CD1c-positive myeloid dendritic cell (primary cell): ENCODE data around the gene TEX261.

Experiments used
- DNase-seq: peaks from one replicate; pipeline ENCODE4 v3.0.0-alpha.2; 2016; ENCODE audit errors: extremely low spot score

Gene TEX261

DNA sequence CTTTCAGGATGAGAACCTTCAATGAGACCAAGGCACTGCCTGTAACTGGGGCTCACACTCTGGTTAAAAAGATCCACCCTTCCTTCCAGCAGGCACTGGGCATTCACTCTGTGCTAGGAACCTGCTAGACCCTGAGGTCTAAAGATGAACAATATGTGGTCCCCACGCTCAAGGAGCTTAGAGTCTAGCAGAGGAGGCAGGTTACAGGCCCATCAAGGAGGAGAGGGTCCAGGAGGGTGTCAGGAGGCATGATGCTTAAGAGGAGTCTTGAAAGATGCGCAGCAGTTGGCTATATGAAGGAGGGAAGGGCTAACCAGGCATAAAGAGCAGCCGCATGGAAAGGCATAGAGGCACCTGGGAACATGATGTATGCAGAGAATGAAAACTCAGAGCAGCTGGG is 11.7 kb downstream of the TEX261 start:
- no peak for DNase-seq

DNA sequence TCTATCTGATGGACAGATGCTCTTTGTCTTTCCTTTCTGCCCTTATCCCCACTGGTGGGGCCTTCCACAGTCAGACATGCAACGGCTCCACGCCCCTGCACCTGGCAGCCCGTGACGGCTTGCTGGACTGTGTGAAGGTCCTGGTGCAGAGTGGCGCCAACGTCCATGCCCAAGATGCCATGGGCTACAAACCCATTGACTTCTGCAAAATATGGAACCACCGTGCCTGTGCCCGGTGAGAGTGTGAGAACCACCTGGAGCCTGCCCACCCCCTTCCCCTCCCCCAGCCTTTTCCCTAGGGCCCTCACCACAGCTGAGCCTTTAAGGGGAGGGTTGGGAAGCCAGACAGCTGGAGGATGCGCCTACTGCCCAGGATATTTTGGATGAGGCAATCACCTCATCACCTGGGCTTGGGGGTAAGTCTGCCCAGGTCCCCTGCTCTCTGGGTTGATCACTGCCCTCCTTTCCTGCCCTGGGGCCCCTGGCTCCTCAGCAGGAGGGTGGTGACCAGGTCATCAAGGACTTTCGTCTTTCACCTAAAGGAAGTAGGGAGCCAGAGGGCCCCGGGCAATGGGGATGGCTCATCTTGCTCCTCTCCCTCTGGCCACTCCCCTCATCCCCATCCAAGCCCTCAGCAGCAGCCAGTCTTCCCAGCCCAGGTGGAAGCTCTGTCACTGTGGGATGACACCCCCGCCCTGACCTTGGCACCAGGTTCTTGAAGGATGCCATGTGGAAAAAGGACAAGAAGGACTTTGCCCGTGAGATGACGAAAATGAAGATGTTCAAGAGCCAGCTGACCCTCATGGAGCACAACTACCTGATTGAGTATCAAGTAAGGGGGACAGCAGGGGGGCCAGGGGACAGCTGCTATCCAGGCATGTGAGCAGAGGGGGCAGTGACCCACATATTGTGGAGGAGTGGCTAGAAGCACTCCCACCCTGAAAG is 12.5 kb downstream of the TEX261 start:
- no peak for DNase-seq

DNA sequence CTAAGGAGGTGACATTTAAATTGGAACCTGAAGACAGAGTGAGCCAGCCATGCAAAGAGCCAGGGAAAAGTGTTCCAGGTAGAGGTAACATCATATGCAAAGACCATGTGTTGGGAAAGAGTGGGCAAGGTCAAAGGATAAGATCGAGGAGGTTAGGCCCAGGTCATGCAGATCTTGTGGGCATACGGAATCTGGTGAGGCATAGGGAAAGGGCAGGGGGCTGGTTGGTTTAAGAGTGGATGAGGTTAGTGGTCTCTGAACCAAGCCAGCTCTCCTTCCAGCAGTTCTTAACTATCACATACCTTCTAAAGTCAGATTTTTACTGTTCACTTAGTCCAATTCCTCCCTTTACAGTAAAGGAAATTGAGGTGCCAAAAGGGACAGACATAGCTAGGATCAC is 13.3 kb downstream of the TEX261 start:
- no peak for DNase-seq

- DNase-seq: no peak
These were observed 15.0 kb downstream of the TEX261 start for GRCh38 chr2:70979626-70980025.

- DNase-seq: no peak
These were observed 15.5 kb downstream of the TEX261 start for GRCh38 chr2:70979180-70979488.

GRCh38 chr2:70978341-70979179 is 16.1 kb downstream of the TEX261 start, which contains the start of gene ANKRD53:
TSS of gene ANKRD53 (plus strand) at chr2:70978630. CDS start at chr2:70978646, 16 bp downstream.
- peak; percentile 45 for DNase-seq

DNA sequence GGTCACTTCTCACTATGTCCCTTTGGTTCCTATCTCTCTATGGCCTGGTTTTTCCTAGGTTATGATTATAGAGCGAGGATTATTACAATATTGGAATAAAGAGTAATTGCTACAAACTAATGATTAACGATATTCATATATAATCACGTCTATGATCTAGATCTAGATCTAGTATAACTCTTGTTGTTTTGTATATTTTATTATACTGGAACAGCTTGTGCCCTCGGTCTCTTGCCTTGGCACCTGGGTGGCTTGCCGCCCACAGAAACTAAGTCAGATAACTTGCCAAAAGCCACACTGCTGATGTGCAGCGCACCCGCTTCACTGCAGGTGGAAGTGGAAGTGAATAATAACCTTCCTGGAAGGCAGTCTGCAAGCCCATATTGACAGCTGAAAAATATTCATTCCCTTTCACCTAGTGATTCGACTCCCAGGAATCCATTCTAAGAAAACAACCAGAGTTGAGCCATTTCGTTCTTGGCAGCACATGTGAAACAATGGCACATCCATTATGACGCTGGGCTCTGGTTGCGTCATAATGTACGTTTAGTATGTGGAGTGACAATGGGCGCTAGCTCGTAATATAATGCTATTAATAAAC is 17.0 kb downstream of the TEX261 start:
- peak; percentile 51 for DNase-seq

GRCh38 chr2:70975237-70975636 is 19.4 kb downstream of the TEX261 start:
- no peak for DNase-seq

- DNase-seq: no peak
These were observed 20.1 kb downstream of the TEX261 start for GRCh38 chr2:70974592-70974991.

- no peak for DNase-seq
These were observed 27.5 kb downstream of the TEX261 start for GRCh38 chr2:70967189-70967588.

DNA sequence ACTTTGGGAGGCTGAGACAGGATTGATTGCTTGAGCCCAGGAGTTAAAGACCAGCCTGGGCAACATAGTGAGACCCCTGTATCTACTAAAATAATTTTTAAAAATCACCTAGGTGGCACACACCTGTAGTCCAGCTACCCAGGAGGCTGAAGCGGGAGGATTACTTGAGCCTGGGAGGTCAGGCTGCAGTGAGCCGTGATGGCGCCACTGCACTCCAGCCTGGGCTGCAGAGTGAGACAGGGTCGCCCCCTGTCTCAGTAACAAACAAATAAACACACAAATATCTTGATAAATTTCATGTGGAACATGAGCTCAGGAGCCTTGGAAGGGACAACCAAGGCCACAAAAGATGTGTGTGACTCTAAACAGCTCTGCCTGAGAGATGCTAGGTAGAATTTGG is 28.0 kb downstream of the TEX261 start:
- no peak for DNase-seq

DNA sequence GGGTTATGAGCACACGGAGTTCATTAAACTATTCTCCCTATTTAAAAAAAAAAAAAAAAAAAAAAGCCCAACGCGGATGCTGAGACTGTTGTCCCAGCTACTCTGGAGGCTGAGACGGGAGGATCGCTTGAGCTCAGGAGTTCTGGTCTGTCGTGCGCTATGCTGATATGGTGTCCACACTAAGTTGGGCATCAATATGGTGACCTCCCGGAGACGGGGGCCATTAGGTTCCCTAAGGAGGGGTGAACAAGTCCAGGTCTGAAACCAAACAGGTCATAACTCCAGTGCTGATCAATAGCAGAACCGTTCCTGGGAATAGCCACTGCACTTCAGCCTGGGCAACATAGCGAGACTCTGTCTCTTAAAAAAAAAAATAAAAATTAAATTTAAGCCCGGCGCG is 29.2 kb downstream of the TEX261 start:
- no peak for DNase-seq

DNA sequence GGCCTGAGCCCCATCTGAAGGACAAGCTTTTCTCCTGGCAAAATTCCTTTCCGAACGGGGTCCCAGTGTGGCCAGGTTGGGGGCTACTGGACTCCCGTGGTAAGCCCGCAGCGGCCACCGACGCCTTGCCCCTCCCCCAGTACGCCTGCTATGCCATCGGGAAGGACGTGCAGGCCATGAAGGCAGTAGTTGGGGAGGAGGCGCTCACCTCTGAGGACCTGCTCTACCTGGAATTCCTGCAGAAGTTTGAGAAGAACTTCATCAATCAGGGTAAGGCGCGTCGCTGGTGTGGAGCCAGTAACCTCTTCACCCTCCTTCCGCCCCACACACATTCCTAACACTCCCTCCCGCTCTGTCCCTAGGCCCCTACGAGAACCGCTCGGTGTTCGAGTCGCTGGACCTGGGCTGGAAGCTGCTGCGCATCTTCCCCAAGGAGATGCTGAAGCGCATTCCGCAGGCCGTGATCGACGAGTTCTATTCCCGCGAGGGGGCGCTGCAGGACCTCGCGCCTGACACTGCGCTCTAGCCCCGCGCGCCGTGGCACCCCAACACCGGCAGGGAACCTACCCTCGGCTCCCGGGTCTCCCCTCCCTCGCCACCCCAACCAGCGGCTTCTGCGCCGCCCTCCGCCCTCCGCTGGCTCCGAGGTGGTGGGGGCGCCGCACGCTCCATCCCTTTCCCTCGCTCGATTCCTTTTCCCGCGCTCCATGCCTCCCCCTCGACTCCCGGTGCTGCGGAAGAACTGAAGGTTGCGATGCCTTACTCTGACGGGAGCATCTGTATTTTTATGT is 29.9 kb downstream of the TEX261 start:
- DNase-seq: peak; percentile 87

GRCh38 chr2:70964133-70964532 is 30.5 kb downstream of the TEX261 start:
- DNase-seq: no peak

DNA sequence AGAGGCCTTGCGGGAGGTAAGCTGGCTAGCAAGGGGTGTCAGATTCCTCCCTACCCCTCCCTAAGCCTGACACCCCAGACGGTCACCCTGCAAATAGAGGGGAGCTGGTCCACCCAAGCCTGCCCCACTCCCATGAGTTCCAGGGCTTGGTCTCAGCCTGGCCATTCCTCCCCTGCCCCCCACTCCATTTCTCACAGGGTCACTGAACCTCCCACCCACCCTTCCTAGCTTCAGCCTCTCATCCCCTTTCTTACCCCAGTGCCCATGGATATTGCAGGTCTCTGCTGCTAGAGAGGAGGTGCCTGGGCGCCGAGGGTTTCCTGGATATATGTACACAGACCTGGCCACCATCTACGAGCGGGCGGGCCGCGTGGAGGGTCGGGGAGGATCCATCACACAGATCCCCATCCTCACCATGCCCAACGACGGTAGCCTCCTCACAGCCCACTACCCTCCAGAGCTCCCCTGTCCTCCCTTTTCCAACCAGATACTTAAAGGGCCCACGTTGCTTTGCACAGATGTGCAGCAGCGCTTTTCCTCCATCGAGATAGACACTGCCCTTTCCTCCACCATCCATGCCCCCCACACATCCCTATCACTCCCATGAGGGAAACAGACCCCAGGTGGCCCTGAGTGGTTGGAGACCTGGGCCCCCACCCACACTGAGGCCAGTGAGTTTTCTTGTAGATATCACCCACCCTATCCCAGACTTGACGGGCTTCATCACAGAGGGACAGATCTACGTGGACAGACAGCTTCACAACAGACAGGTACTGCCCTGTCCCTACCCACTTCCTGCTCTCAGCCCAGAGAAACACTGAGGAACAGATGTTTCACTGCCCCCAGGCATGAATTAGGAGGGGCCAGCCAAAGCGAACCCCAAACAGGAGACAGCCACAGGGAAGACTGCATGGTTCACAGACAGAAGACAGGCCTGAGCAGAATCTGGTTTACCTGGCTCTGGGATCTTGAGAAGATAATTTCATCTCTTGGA is 31.5 kb downstream of the TEX261 start:
- no peak for DNase-seq

DNA sequence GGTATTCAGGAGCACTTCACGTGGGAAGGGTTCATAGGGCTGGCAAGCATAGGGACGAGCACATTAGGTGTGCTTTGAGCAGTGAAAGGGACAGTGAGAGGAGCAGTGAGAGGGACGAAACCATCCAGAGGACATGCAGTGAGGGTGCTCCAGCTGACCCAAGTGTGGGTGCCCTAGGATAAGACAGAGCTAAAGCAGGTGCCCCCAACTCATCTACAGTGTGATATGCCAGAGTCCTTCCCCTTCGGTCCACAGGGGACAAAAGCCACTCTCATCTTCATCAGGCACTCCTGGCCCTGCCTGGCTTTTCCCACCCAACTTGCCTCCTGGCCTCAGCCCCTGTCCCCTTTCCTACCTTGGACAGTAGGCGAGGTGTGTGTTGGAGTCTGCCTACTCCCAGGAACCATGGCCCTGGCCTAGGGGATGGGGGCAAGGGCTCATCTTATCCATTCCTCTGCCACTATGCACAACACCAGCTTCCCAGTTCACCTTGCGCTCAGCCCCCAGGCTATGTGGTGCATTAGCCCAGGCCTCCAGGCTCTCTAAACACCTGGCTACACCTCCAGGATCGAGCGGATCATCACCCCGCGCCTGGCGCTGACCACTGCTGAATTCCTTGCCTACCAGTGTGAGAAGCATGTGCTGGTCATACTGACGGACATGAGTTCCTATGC is 32.3 kb downstream of the TEX261 start:
- no peak for DNase-seq

DNA sequence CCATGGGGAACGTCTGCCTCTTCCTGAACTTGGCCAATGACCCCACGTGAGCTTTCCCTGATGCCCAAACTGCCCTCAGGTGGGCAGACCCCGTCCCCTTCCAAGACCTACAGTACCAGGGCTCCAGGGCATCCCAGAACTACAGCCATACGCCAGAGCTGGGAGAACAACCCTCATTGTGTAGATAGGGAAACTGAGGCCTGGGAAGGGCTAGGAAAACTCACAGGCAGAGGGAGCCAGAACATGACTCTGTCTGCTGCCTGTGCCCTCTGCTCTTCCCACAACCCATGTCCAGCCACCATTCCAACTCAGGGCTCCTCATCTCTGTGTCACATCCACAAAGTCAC is 33.1 kb downstream of the TEX261 start:
- DNase-seq: no peak

DNA sequence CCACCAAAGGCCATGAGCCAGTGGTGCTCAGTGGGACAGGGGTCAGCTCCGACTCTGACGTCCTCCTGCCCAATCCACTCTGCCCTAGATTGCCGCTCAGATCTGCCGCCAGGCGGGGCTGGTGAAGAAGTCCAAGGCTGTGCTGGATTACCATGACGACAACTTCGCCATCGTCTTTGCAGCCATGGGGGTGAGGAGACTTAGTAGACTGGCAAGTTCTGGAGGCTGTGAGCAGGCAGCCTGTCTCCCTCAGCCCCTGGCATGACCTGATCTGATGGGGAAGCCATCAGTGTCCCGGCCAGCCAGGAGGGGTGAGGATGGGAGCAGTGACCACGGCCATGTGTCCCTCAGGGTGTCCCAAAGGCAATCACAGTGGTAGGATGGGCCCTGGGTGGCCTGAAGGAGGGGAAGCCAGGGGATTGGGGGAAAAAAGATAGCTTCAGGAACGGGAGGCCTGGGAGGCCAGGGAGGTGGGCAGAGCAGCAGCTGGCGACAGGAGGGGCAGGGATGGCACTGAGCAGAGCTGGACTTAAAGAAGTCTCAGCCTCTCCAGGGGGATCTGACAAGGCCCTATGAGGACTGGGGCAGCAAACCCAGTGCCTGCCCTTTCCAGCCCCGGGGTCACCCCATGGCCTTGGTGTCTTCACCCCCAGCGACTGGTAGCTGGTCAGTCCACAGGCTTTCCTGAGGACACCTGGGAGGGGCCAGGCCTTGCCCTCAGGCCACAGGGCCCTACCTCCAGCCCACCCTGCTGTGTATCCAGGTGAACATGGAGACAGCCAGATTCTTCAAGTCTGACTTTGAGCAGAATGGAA is 33.6 kb downstream of the TEX261 start:
- DNase-seq: no peak
